ENCODE measurements around the gene SETD1A. TPM values are rescaled to one million over a fixed set of nuclear protein-coding genes. Genes with fewer than 3 reads are reported as not detected.

The SETD1A gene
- total and polyA plus RNA-seq, 8 donors = 4.4 to 22.2 (median 8.7) TPM

DNA sequence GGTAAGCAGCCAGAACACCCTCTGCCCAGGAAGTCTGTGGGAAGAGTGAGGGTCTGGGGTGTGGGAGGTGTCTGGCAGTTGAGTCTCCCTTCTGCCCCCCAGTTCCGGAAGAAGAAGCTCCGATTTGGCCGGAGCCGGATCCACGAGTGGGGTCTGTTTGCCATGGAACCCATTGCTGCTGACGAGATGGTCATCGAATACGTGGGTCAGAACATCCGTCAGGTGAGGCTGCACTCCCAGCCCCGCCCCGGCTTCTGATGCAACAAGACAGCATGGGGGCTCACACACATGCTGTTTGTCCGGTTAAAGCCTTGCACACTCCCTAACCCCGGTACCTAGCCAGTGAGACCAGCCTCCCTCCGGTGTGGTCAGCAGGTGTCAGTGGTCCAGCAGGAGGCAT lies 23.4 kb downstream of the SETD1A start:
- intact Hi-C loops (cut with DNase I; ENCODE audit: low total_unique reads) = loop anchor here (5.0 kb wide), 1 partner anchor 461 kb away; the partner anchor contains the start of gene ZNF843
- DNase-seq = no peak
- Histone ChIP-seq H3K27ac (no peak overlapping the region), H3K9me3 (no peaks in the 10 kb centered on the region), H3K4me3 (no peak overlapping the region), H3K27me3 (no peaks in the 10 kb centered on the region), H3K4me1 (peaks cover 10 to 15% (median 13%) of the 10 kb centered on the region in 4 donors), H3K36me3 (peaks cover 57 to 89% (median 89%) of the 10 kb centered on the region in 4 donors)
- WGBS, 5 donors = 89 to 97% (median 96%) methylated on average over 14 of the region's 14 CpGs
- TF ChIP-seq, protein P1, sequence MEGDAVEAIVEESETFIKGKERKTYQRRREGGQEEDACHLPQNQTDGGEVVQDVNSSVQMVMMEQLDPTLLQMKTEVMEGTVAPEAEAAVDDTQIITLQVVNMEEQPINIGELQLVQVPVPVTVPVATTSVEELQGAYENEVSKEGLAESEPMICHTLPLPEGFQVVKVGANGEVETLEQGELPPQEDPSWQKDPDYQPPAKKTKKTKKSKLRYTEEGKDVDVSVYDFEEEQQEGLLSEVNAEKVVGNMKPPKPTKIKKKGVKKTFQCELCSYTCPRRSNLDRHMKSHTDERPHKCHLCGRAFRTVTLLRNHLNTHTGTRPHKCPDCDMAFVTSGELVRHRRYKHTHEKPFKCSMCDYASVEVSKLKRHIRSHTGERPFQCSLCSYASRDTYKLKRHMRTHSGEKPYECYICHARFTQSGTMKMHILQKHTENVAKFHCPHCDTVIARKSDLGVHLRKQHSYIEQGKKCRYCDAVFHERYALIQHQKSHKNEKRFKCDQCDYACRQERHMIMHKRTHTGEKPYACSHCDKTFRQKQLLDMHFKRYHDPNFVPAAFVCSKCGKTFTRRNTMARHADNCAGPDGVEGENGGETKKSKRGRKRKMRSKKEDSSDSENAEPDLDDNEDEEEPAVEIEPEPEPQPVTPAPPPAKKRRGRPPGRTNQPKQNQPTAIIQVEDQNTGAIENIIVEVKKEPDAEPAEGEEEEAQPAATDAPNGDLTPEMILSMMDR (IDR thresholded peaks at IDR 0.05) = no peak
- TF ChIP-seq POLR2AphosphoS5 (IDR thresholded peaks at IDR 0.05) (no peak), EP300 (IDR thresholded peaks at IDR 0.05) (no peak), POLR2A (IDR thresholded peaks at IDR 0.05) (no peak)

GRCh38 chr16:30982548-30983288 lies 25.2 kb downstream of the SETD1A start:
- DNase-seq = no peak
- Histone ChIP-seq H3K27ac (no peak overlapping the region), H3K27me3 (no peaks in the 10 kb centered on the region), H3K36me3 (peaks cover 42 to 83% (median 75%) of the 10 kb centered on the region in 4 donors), H3K4me1 (peaks cover 10 to 16% (median 13%) of the 10 kb centered on the region in 4 donors), H3K9me3 (no peaks in the 10 kb centered on the region), H3K4me3 (no peak overlapping the region)
- 78 to 86% (median 83%) methylated on average over 12 to 17 of the region's 17 CpGs for WGBS, 5 donors
- TF ChIP-seq POLR2AphosphoS5 (IDR thresholded peaks at IDR 0.05) = no peak
- no peak for TF ChIP-seq EP300 (IDR thresholded peaks at IDR 0.05)
- no peak for TF ChIP-seq POLR2A (IDR thresholded peaks at IDR 0.05)
- TF ChIP-seq, protein P1 (IDR thresholded peaks at IDR 0.05) = no peak
- intact Hi-C loops (cut with DNase I; ENCODE audit: low total_unique reads) = loop anchor here (5.0 kb wide), 1 partner anchor 460 kb away; the partner anchor contains the start of gene ZNF843

GRCh38 chr16:30983289-30983889 lies 25.8 kb downstream of the SETD1A start:
- H3K36me3 ChIP-seq = peaks cover 42 to 83% (median 75%) of the 10 kb centered on the region in 4 donors
- no peak overlapping the region for H3K27ac ChIP-seq
- TF ChIP-seq POLR2A (IDR thresholded peaks at IDR 0.05) (no peak), POLR2AphosphoS5 (IDR thresholded peaks at IDR 0.05) (no peak)
- TF ChIP-seq, protein P1 (IDR thresholded peaks at IDR 0.05) = no peak
- 76 to 87% (median 81%) methylated on average over 14 to 25 of the region's 25 CpGs for WGBS, 5 donors
- intact Hi-C loops (cut with DNase I; ENCODE audit: low total_unique reads) = loop anchor here (5.0 kb wide), 1 partner anchor 459 kb away; the partner anchor contains the start of gene ZNF843
- H3K9me3 ChIP-seq = no peaks in the 10 kb centered on the region
- H3K27me3 ChIP-seq = no peaks in the 10 kb centered on the region
- H3K4me3 ChIP-seq = no peak overlapping the region
- DNase-seq = no peak
- H3K4me1 ChIP-seq = peaks cover 10 to 16% (median 13%) of the 10 kb centered on the region in 4 donors

DNA sequence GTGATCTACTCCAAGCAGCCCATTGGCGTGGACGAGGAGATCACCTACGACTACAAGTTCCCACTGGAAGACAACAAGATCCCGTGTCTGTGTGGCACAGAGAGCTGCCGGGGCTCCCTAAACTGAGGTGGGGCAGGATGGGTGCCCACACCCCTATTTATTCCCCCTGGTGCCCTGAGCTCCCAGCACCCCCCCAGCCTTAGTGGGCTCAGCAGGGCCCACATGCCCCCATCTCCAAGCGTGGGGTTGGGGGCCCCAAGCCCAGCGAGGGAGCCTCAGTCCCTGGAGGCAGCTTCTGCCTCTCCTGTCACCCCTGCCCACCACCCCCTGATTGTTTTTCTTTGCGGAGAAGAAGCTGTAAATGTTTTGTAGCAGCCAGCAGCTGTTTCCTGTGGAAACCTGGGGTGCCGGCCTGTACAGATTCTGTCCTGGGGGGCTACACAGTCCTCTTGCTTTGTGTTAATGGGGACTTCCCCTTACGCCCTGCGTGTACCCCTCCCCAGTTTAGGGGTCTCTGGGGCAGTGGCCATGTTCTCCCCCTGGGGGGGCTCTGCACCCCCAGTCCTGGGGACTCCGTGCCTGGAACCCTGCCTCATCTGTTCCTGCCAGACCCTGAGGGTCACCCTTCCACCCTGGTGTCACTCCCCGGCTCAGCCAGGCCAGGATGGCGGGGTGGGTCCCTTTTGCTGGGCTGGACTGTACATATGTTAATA lies 26.5 kb downstream of the SETD1A start:
- intact Hi-C loops (cut with DNase I; ENCODE audit: low total_unique reads) = loop anchor here (5.0 kb wide), 1 partner anchor 458 kb away; the partner anchor contains the start of gene ZNF843
- 72 to 85% (median 81%) methylated on average over 10 to 14 of the region's 14 CpGs for WGBS, 5 donors
- Histone ChIP-seq H3K9me3 (no peaks in the 10 kb centered on the region), H3K4me1 (peaks cover 10 to 16% (median 13%) of the 10 kb centered on the region in 4 donors), H3K27ac (no peak overlapping the region), H3K36me3 (peaks cover 42 to 76% (median 69%) of the 10 kb centered on the region in 4 donors), H3K27me3 (no peaks in the 10 kb centered on the region), H3K4me3 (no peak overlapping the region)
- TF ChIP-seq, protein P1 (IDR thresholded peaks at IDR 0.05) = no peak
- TF ChIP-seq POLR2A (IDR thresholded peaks at IDR 0.05) (no peak), POLR2AphosphoS5 (IDR thresholded peaks at IDR 0.05) (no peak), EP300 (IDR thresholded peaks at IDR 0.05) (no peak)
- DNase-seq = no peak
